Pancreas (tissue), 10 donors: ENCODE results near the gene RASAL2. TPM values are rescaled to one million over a fixed set of nuclear protein-coding genes. Genes with fewer than 3 reads are reported as not detected.
"Not testable (repeated sequence)": the region's sequence is repeated elsewhere in the genome, so short reads cannot be mapped to it uniquely, and the experiment has no call there.

Experiments
- ATAC-seq, 4 donors: fragments of 200-7000 bp; cut with Tn5 transposase; one replicate each; pipeline versions ENCODE4 v1.8.0 to v1.9.1; 2020; ENCODE audit warnings: mild to moderate bottlenecking in 4 of 4, moderate library complexity in 4 of 4
- DNase-seq, 6 donors: peaks; one replicate each; pipeline ENCODE4 v3.0.0-alpha.2; 2020
- FAIRE-seq: peaks from 2 replicates; lab custom pipeline; 2012; peaks lifted over from hg19 to GRCh38; lab: Jason Lieb, UNC
- H3K27ac ChIP-seq, 4 donors: fragments of 200-600 bp; sonication (generic); 1 replicate in 3 of 4; 2 replicates in 1 of 4; pipeline versions ENCODE4 v1.5.0 to v1.8.0; 2020
- H3K27me3 ChIP-seq, 4 donors: fragments of 200-600 bp; one replicate each; pipeline ENCODE4 v1.8.0; 2021
- H3K36me3 ChIP-seq, 3 donors: fragments of 200-600 bp; sonication (generic) in 1 of 3; one replicate each; pipeline versions ENCODE4 v1.5.0 to v1.8.0; 2020 to 2021
- H3K4me1 ChIP-seq, 3 donors: fragments of 200-600 bp; one replicate each; pipeline ENCODE4 v1.8.0; 2021
- H3K4me3 ChIP-seq, 4 donors: fragments of 200-600 bp; sonication (generic) in 2 of 4; one replicate each; pipeline versions ENCODE4 v1.5.0 to v1.8.0; 2020 to 2021
- H3K9me3 ChIP-seq, 4 donors: fragments of 200-600 bp; one replicate each; pipeline ENCODE4 v1.8.0; 2021
- WGBS, 2 donors: extraction: QIAGEN DNeasy Blood & Tissue Kit; methylation state at CpG; one replicate each; pipeline ENCODE4 v1.1.7; 2013; 5-methylcytosine and 5-hydroxymethylcytosine counted together
- intact Hi-C, 3 donors: fragments of 100-400 bp; cut with DNase I; formaldehyde crosslinking; loops; one replicate each; pipeline versions ENCODE4 v1.11.1 to v1.14.2; 2022
- polyA plus RNA-seq, 2 donors: library from polyadenylated mRNA; stranded (reverse); fragments of 200-250 nt; gene quantifications; one replicate each; pipeline ENCODE4 v1.2.3, GENCODE V29; 2013
- total RNA-seq, 6 donors: library from RNA; stranded (reverse); fragmentation: NEBNext Ultra II Directional in 4 of 6; extraction: Animal tissue kit (Norgen Biotek cat#: 25700) in 4 of 6; gene quantifications; one replicate each; pipeline versions ENCODE4 v1.2.1 to v1.2.4, GENCODE V29; 2021 to 2023
- TF ChIP-seq, protein P1 (sequence below), 4 donors: fragments of 200-600 bp; sonication (generic) in 3 of 4; IDR thresholded peaks; one replicate each; pipeline versions ENCODE4 v1.5.0 to v1.8.0; 2021; ENCODE audit warnings: antibody characterized with exemption in 4 of 4
- donor health status: healthy with polysubstance abuse.
- donor health status: DM: no; HTN: no; CAD: no; lungs with moderate emphysema.
- donor health status: DM: no; HTN: no; CAD: no.
- donor health status: control.
- donor health status: control.
- donor health status: Bipolar disorder and iron deficiency.
- donor health status: DM: yes; HTN: yes; CAD: no.
- donor health status: DM: no; HTN: no; CAD: no.
- donor health status: DM: no; HTN: no; CAD: no.
- donor health status: DM: yes; HTN: yes; CAD: no.

The RASAL2 gene
- total and polyA plus RNA-seq, 8 donors: 2.5 to 12.9 (median 4.9) TPM

DNA sequence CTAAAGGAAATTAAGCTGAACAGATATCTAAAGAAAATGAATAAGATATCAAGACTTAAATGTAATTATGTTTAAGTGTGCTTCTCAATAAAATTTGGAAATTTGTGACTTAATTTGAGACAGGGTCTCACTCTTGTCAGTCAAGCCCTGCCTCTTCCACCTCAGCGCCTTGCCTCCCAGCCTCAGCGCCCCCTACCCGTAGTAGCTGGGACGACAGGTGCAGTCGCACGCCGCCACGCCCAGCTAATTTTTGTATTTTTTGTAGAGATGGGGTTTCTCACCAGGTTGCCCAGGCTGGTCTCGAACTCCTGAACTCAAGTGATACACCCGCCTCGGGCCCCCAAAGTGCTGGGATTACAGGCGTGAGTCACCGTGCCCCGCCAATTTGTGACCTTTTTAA is 285.9 kb downstream of the RASAL2 start:
- intact Hi-C loops: no loop called here
- WGBS, 2 donors: 86% methylated on average over 14 of the region's 14 CpGs
- ATAC-seq (no peak), DNase-seq (no peak), FAIRE-seq (no peak)
- no peaks in the 10 kb centered on the region for H3K9me3 ChIP-seq
- TF ChIP-seq, protein P1, sequence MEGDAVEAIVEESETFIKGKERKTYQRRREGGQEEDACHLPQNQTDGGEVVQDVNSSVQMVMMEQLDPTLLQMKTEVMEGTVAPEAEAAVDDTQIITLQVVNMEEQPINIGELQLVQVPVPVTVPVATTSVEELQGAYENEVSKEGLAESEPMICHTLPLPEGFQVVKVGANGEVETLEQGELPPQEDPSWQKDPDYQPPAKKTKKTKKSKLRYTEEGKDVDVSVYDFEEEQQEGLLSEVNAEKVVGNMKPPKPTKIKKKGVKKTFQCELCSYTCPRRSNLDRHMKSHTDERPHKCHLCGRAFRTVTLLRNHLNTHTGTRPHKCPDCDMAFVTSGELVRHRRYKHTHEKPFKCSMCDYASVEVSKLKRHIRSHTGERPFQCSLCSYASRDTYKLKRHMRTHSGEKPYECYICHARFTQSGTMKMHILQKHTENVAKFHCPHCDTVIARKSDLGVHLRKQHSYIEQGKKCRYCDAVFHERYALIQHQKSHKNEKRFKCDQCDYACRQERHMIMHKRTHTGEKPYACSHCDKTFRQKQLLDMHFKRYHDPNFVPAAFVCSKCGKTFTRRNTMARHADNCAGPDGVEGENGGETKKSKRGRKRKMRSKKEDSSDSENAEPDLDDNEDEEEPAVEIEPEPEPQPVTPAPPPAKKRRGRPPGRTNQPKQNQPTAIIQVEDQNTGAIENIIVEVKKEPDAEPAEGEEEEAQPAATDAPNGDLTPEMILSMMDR (IDR thresholded peaks at IDR 0.05): no peak
- no peak overlapping the region for H3K27ac ChIP-seq
- no peaks in the 10 kb centered on the region for H3K27me3 ChIP-seq
- H3K4me1 ChIP-seq: no peaks in the 10 kb centered on the region
- H3K36me3 ChIP-seq: no peaks in the 10 kb centered on the region
- H3K4me3 ChIP-seq: no peak overlapping the region

DNA sequence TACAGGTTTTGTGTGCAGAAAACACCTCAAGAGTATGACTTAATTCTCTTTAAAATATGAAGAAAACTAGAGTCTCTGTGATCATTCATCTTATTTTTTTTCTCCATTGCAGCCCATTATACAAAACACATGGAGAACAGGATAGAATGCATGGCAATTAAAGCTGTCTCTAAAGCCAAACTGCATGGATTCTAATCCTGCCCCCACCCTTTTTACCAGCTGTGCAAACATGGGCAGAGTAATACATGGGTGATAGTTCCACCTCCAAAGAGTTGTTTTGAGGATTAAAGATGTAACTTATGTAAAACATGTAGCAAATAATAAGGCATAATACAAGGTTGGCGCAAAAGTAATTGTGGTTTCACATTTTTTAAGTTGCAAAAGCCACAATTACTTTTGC is 288.5 kb downstream of the RASAL2 start:
- Histone ChIP-seq H3K27me3 (no peaks in the 10 kb centered on the region), H3K36me3 (no peaks in the 10 kb centered on the region), H3K4me3 (no peak overlapping the region), H3K27ac (no peak overlapping the region), H3K9me3 (no peaks in the 10 kb centered on the region), H3K4me1 (no peaks in the 10 kb centered on the region)
- no peak for ATAC-seq
- 95 to 100% methylated on average over 1 of the region's 1 CpG for WGBS, 2 donors
- no peak for DNase-seq
- TF ChIP-seq, protein P1 (IDR thresholded peaks at IDR 0.05): no peak
- intact Hi-C loops: no loop called here
- no peak for FAIRE-seq

DNA sequence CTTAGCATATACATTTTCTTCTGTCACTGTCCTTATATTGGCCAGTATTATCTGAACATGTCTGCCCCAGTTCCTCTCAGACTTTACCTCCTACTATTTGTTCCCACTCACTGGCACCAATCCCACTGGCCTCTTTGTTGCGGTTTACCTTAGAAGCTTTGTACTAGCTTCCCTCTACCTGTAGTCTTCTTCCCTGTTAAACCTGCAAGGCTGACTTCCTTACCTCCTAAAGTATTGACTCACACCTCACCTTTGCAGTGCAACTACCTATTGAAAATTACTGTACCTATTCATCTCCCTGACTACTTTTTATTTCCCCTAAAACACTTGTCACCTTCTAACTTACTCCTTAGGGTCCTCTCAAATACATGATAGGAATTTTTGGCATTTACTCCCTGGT is 291.8 kb downstream of the RASAL2 start:
- no peak for DNase-seq
- no peak for FAIRE-seq
- intact Hi-C loops: no loop called here
- WGBS, 2 donors: 88 to 91% methylated on average over 1 of the region's 1 CpG
- H3K27ac ChIP-seq: no peak overlapping the region
- no peaks in the 10 kb centered on the region for H3K9me3 ChIP-seq
- H3K36me3 ChIP-seq: no peaks in the 10 kb centered on the region
- TF ChIP-seq, protein P1 (IDR thresholded peaks at IDR 0.05): no peak
- no peaks in the 10 kb centered on the region for H3K4me1 ChIP-seq
- no peak for ATAC-seq
- no peaks in the 10 kb centered on the region for H3K27me3 ChIP-seq
- no peak overlapping the region for H3K4me3 ChIP-seq

DNA sequence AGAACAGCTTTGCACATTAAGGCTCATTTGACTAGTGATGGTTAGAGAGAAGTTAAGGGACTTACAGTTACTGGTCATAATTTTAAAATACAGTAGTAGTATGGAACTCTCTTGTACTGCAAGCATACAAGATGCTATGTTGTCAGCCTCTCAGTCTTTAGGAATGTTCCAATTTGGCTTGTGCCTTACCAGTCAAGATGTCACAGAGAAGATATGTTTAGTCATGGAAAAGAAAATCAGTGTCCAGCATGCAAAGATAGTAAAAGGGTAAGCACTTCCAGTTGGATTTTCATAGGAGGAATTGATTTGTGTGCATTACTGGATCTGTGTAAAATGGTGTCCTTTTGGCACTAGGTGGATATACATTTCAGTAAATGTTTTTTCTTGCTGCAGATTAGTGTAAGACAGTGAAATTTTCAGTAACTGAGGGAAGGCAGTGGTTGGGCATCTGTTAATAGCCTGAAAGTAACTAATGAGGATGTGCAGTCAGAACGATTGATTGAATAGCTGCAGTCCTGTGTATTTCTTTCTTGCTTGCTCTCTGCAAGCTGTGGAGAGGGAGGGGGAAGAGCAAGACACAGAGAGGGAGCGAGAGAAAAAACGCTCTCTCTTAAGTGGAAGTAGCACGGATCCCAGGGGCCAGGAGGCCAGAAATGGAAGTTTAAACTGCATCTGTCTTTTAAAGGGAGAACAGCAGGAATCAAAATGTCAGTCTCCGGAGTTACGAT is 294.7 kb downstream of the RASAL2 start:
- Histone ChIP-seq H3K27me3 (no peaks in the 10 kb centered on the region), H3K9me3 (no peaks in the 10 kb centered on the region), H3K4me1 (no peaks in the 10 kb centered on the region), H3K36me3 (no peaks in the 10 kb centered on the region), H3K4me3 (no peak overlapping the region), H3K27ac (no peak overlapping the region)
- WGBS, 2 donors: 62% methylated on average over 6 of the region's 6 CpGs
- intact Hi-C loops: no loop called here
- TF ChIP-seq, protein P1 (IDR thresholded peaks at IDR 0.05): no peak
- FAIRE-seq: no peak
- no peak for DNase-seq
- no peak for ATAC-seq

DNA sequence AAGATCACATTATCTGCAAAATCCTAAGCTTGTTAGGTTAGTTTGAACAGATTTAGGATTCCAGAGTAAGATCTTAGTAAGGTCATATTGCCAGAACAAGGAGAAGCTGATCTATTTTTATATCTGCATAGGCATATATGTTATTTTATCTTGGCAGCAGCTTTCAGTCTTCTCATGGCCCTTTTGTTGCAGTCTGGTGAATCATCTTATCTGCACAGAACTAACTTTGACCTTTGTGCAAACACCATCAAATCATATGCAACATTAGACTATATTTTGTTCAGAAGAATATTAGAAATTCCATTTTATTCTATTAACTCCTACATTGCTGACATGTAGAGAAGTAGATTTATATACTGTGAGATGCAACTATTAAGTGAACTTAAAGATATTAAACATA is 295.5 kb downstream of the RASAL2 start:
- FAIRE-seq (no peak), ATAC-seq (no peak), DNase-seq (no peak)
- TF ChIP-seq, protein P1 (IDR thresholded peaks at IDR 0.05): no peak
- Histone ChIP-seq H3K27ac (no peak overlapping the region), H3K4me1 (no peaks in the 10 kb centered on the region), H3K9me3 (no peaks in the 10 kb centered on the region), H3K27me3 (no peaks in the 10 kb centered on the region), H3K36me3 (no peaks in the 10 kb centered on the region), H3K4me3 (no peak overlapping the region)
- intact Hi-C loops: no loop called here

DNA sequence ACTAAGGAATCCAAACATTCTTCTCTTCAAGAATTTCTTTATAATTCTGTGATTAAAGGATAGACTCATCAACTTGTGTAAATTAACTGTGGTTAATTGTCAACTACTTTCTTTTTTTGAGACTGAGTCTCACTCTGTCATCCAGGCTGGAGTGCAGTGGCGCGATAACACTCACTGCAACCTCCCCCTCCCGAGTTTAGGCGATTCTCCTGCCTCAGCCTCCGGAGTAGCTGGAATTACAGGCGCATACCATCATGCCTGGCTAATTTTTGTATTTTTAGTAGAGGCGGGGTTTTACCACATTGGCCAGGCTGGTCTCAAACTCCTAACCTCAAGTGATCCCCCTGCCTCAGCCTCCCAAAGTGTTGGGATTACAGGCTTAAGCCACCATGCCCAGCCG is 296.4 kb downstream of the RASAL2 start:
- ATAC-seq, H3K4me1 ChIP-seq, H3K36me3 ChIP-seq, H3K27me3 ChIP-seq, FAIRE-seq, H3K4me3 ChIP-seq, DNase-seq, H3K9me3 ChIP-seq, intact Hi-C loops, H3K27ac ChIP-seq: not testable (repeated sequence)
- WGBS, 2 donors: 96% methylated on average over 8 of the region's 8 CpGs
